OCI-LY7 (cell line): ENCODE data around the gene DEGS2.

Source experiments
- CTCF ChIP-seq: fragments of 200-600 bp; sonication (generic); conservative IDR thresholded peaks from 2 replicates; pipeline ENCODE4 v1.5.1; 2014; ENCODE audit warnings: mild to moderate bottlenecking, antibody characterized with exemption, low read length, moderate library complexity, mixed read lengths
- EZH2phosphoT487 ChIP-seq: fragments of 200-600 bp; sonication (generic); IDR thresholded peaks from 2 replicates; pipeline ENCODE4 v1.6.1; 2018; ENCODE audit warnings: low read depth, borderline replicate concordance, mild to moderate bottlenecking, mixed run types, antibody characterized with exemption, low read length, moderate library complexity, mixed read lengths

GRCh38 chr14:100155049-100155621 lies 4.3 kb downstream of the DEGS2 start:
- TF ChIP-seq EZH2phosphoT487 = no peak
- TF ChIP-seq CTCF = peak; percentile 91
